Activated naive CD4-positive, alpha-beta T cell (primary cell): ENCODE data around the gene CD40.
"Not testable (repeated sequence)": the region's sequence is repeated elsewhere in the genome, so short reads cannot be mapped to it uniquely, and the experiment has no call there.

Source experiments
- DNase-seq, 4 experiments: peaks; one replicate each; lab custom pipeline; 2025; lab: John Stamatoyannopoulos, UW

The CD40 gene

GRCh38 chr20:46117704-46118467 lies at the start of gene CD40:
Gene CD40 (plus strand): TSS chr20:46118314. CDS start chr20:46118344, 30 bp downstream.
- DNase-seq = peak in 3 of 4 experiments; percentile 32 to 63 (median 41)

- DNase-seq = no peak
Observed at GRCh38 chr20:46070215-46070900, 47.8 kb upstream of the CD40 start.

GRCh38 chr20:46071573-46071972 lies 46.5 kb upstream of the CD40 start:
- no peak for DNase-seq

GRCh38 chr20:46073024-46073423 lies 45.1 kb upstream of the CD40 start:
- no peak for DNase-seq

GRCh38 chr20:46073443-46073842 lies 44.7 kb upstream of the CD40 start:
- DNase-seq = no peak

- DNase-seq = no peak
Observed at GRCh38 chr20:46074006-46074405, 44.1 kb upstream of the CD40 start.

- no peak for DNase-seq
Observed at GRCh38 chr20:46076806-46077205, 41.3 kb upstream of the CD40 start.

- DNase-seq = no peak
Observed at GRCh38 chr20:46077642-46078305, 40.3 kb upstream of the CD40 start.

- DNase-seq = no peak
Observed at GRCh38 chr20:46078954-46079353, 39.2 kb upstream of the CD40 start.

GRCh38 chr20:46081074-46081473 lies 37.0 kb upstream of the CD40 start:
- no peak for DNase-seq

- DNase-seq = no peak
Observed at GRCh38 chr20:46083101-46083500, 35.0 kb upstream of the CD40 start.

- DNase-seq = no peak
Observed at GRCh38 chr20:46083531-46084061, 34.5 kb upstream of the CD40 start.

- DNase-seq = no peak
Observed at GRCh38 chr20:46084805-46085178, 33.3 kb upstream of the CD40 start.

- no peak for DNase-seq
Observed at GRCh38 chr20:46085179-46085851, 32.8 kb upstream of the CD40 start.

GRCh38 chr20:46087161-46087560 lies 31.0 kb upstream of the CD40 start:
- no peak for DNase-seq

GRCh38 chr20:46088409-46089166 lies 29.5 kb upstream of the CD40 start:
- DNase-seq = no peak

GRCh38 chr20:46089167-46089416 lies 29.0 kb upstream of the CD40 start:
- DNase-seq = peak in 1 of 4 experiments; percentile 41

GRCh38 chr20:46089417-46090388 lies 28.4 kb upstream of the CD40 start, which contains the start of gene NCOA5:
Gene NCOA5 (minus strand): TSS chr20:46089962. CDS start chr20:46079424, 10,538 bp downstream.
- peak; percentile 82 to 91 (median 84) for DNase-seq

GRCh38 chr20:46091622-46092535 lies 26.2 kb upstream of the CD40 start:
- DNase-seq = not testable (repeated sequence)
